Endothelial cell of umbilical vein (primary cell): ENCODE data around the gene NMRAL1. TPM values are rescaled to one million over a fixed set of nuclear protein-coding genes. Genes with fewer than 3 reads are reported as not detected.

Source experiments
- BruUV-seq: library from RNA; stranded (reverse); fragments of 400-500 nt; replicated peaks from 2 replicates; lab custom pipeline; 2021; lab: Mats Ljungman, UMichigan
- CTCF ChIA-PET: fragments of 300-600, 350-600 bp; sonication (Branson Sonifier 250); formaldehyde crosslinking; loops from one replicate; lab custom pipeline; 2021; ENCODE audit warnings: antibody characterized with exemption, inconsistent platforms; lab: Charles Lee
- POLR2A ChIA-PET: fragments of 300-600, 350-600 bp; sonication (Branson Sonifier 250); formaldehyde crosslinking; loops from one replicate; lab custom pipeline; 2021; ENCODE audit warnings: antibody characterized with exemption, inconsistent platforms; lab: Charles Lee
- DNase-seq: peaks from one replicate; pipeline ENCODE4 v3.0.0-alpha.2; 2011; ENCODE audit warnings: low read depth, low spot score
- FAIRE-seq: peaks from 2 replicates; lab custom pipeline; 2011; peaks lifted over from hg19 to GRCh38; lab: Jason Lieb, UNC
- H2AFZ ChIP-seq: 2 replicates; pipeline ENCODE4 v1.6.0; 2012; ENCODE audit warnings: low read depth, low read length, control low read depth, inconsistent platforms
- H3K27ac ChIP-seq: 2 replicates; pipeline ENCODE4 v1.5.1; 2011; ENCODE audit warnings: low read depth, mild to moderate bottlenecking, control low read depth, low read length, moderate library complexity; ENCODE audit not compliant: insufficient read depth
- H3K27me3 ChIP-seq, 2 experiments: 2 replicates each; pipeline versions ENCODE4 v1.6.0 to v1.6.1; 2011; ENCODE audit warnings: low read length in 2 of 2, mixed read lengths in 1 of 2; ENCODE audit not compliant: control insufficient read depth in 2 of 2, insufficient read depth in 2 of 2
- H3K36me3 ChIP-seq, 2 experiments: 2 replicates in 1 of 2; 3 replicates in 1 of 2; pipeline ENCODE4 v1.5.1; 2011; ENCODE audit warnings: low read length in 2 of 2, mild to moderate bottlenecking in 1 of 2, moderate library complexity in 1 of 2; ENCODE audit not compliant: control insufficient read depth in 2 of 2, insufficient read depth in 2 of 2; ENCODE audit errors: extremely low read depth in 1 of 2
- H3K4me1 ChIP-seq: 3 replicates; pipeline ENCODE4 v1.5.1; 2011; ENCODE audit warnings: mild to moderate bottlenecking, low read length; ENCODE audit not compliant: control insufficient read depth, insufficient read depth; ENCODE audit errors: extremely low read depth
- H3K4me2 ChIP-seq: 2 replicates; pipeline ENCODE4 v1.6.1; 2011; ENCODE audit warnings: low read length, control low read depth, mixed read lengths; ENCODE audit not compliant: insufficient read depth
- H3K4me3 ChIP-seq, 3 experiments: fragments of 200-600 bp in 1 of 3; sonication (generic), shearing (Covaris generic) in 1 of 3; replicated peaks in 1 of 3; 2 replicates each; pipeline ENCODE4 v1.5.1; 2011 to 2016; ENCODE audit warnings: control low read depth in 3 of 3, low read length in 3 of 3, mild to moderate bottlenecking in 2 of 3, inconsistent platforms in 1 of 3, low read depth in 1 of 3, moderate library complexity in 1 of 3; ENCODE audit not compliant: insufficient read depth in 1 of 3
- H3K79me2 ChIP-seq: 2 replicates; pipeline ENCODE4 v1.6.0; 2012; ENCODE audit warnings: low read length, inconsistent platforms; ENCODE audit not compliant: control insufficient read depth, insufficient read depth
- H3K9ac ChIP-seq: replicated peaks from 2 replicates; pipeline ENCODE3; 2011; ENCODE audit warnings: low read length, control low read depth; ENCODE audit not compliant: insufficient read depth; ENCODE audit errors: extremely low read depth
- H3K9me1 ChIP-seq: replicated peaks from 3 replicates; pipeline ENCODE4 v1.6.0; 2011; ENCODE audit warnings: mild to moderate bottlenecking, low read length; ENCODE audit not compliant: control insufficient read depth, insufficient read depth; ENCODE audit errors: extremely low read depth
- H3K9me3 ChIP-seq: replicated peaks from 2 replicates; pipeline ENCODE4 v1.5.1; 2012; ENCODE audit warnings: low read length, inconsistent platforms; ENCODE audit not compliant: control insufficient read depth, insufficient read depth
- H4K20me1 ChIP-seq: replicated peaks from 2 replicates; pipeline ENCODE3; 2011; ENCODE audit warnings: mild to moderate bottlenecking, low read length; ENCODE audit not compliant: control insufficient read depth, insufficient read depth; ENCODE audit errors: extremely low read depth
- CTCF ChIP-seq, 2 donors: IDR thresholded peaks; 1 replicate in 1 of 2; 2 replicates in 1 of 2; pipeline ENCODE4 v1.5.1; 2011; ENCODE audit warnings: low read length in 2 of 2, mild to moderate bottlenecking in 2 of 2, moderate library complexity in 2 of 2, control low read depth in 1 of 2, inconsistent platforms in 1 of 2, low read depth in 1 of 2; ENCODE audit not compliant: insufficient read depth in 1 of 2; ENCODE audit errors: extremely low read depth in 1 of 2
- EZH2 ChIP-seq: IDR thresholded peaks from 2 replicates; pipeline ENCODE4 v1.6.1; 2012; ENCODE audit warnings: borderline replicate concordance, low read depth, mild to moderate bottlenecking, moderate library complexity, low read length, inconsistent platforms; ENCODE audit not compliant: severe bottlenecking
- FOS ChIP-seq: IDR thresholded peaks from 2 replicates; pipeline ENCODE4 v1.6.1; 2011; ENCODE audit warnings: mild to moderate bottlenecking, low read length, moderate library complexity, borderline replicate concordance; ENCODE audit not compliant: insufficient read depth
- GATA2 ChIP-seq: IDR thresholded peaks from 2 replicates; pipeline ENCODE4 v1.7.0; 2011; ENCODE audit warnings: low read depth, mild to moderate bottlenecking, moderate library complexity, mixed read lengths, low read length; ENCODE audit not compliant: insufficient read length, insufficient read depth
- JUN ChIP-seq: IDR thresholded peaks from 2 replicates; pipeline ENCODE4 v1.6.1; 2011; ENCODE audit warnings: borderline replicate concordance, low read depth; ENCODE audit not compliant: insufficient read length, insufficient read depth
- MAX ChIP-seq: IDR thresholded peaks from 2 replicates; pipeline ENCODE4 v1.6.1; 2011; ENCODE audit not compliant: insufficient read depth, insufficient read length
- MYC ChIP-seq: IDR thresholded peaks from one replicate; pipeline ENCODE4 v1.6.1; 2011; ENCODE audit warnings: mild to moderate bottlenecking, low read depth, low read length
- POLR2A ChIP-seq: IDR thresholded peaks from 2 replicates; pipeline ENCODE4 v1.6.1; 2012; ENCODE audit warnings: low read depth, mild to moderate bottlenecking, control low read depth, low read length
- POLR2AphosphoS5 ChIP-seq: IDR thresholded peaks from 2 replicates; pipeline ENCODE4 v1.6.1; 2012; ENCODE audit warnings: low read depth, mild to moderate bottlenecking, control low read depth, low read length, moderate library complexity; ENCODE audit not compliant: insufficient read depth
- dilution Hi-C: fragments of 300-500 bp; cut with MboI; formaldehyde crosslinking; loops from one replicate; pipeline ENCODE4 v1.15.0; 2019; ENCODE audit warnings: low sequenced_read_pairs; ENCODE audit not compliant: extremely low pct_ligation_motif_present
- intact Hi-C: fragments of 100-400 bp; cut with micrococcal nuclease; formaldehyde crosslinking; loops from one replicate; pipeline ENCODE4 v1.10.0; 2022
- polyA plus RNA-seq, 4 experiments: library from polyadenylated mRNA; depleted of rRNA in 3 of 4; stranded (reverse) in 3 of 4; unstranded in 1 of 4; fragments of >200 nt; gene quantifications; 2 replicates each; pipeline versions ENCODE4 v1.2.1 to v1.2.3, GENCODE V29; 2011 to 2012; ENCODE audit warnings: missing spikeins in 1 of 4
- total RNA-seq: library from RNA; stranded (reverse); gene quantifications from 2 replicates; pipeline ENCODE4 v1.2.3, GENCODE V29; 2021

The NMRAL1 gene
- total and polyA plus RNA-seq, 2 donors (not counting 3 experiments of a cell fraction or from before 2014, with no cell fraction given) = 48.0 to 84.4 TPM

- H3K9me3 ChIP-seq = no peaks in the 10 kb centered on the region
- DNase-seq (peak; percentile 83), FAIRE-seq (peak; percentile 95)
- H3K27me3 ChIP-seq = no peaks in the 10 kb centered on the region
- peak overlapping the region; percentile 78 for H3K4me2 ChIP-seq
- H3K9me1 ChIP-seq = peaks cover 2% of the 10 kb centered on the region
- H3K36me3 ChIP-seq = peaks cover 2 to 4% of the 10 kb centered on the region in 2 experiments
- peak overlapping the region; percentile 76 for H3K27ac ChIP-seq
- POLR2A ChIA-PET = interaction anchor here (1.3 kb wide), 1 partner anchor 12 kb away, joined by 8 read pairs; no protein-coding TSS in a partner anchor
- peak overlapping the region; percentile 64 for H3K9ac ChIP-seq
- intact Hi-C loops = loop anchor here (1.0 kb wide), 1 partner anchor 22 kb away; no protein-coding TSS in a partner anchor
- peaks cover 42% of the 10 kb centered on the region for H3K79me2 ChIP-seq
- CTCF ChIA-PET = interaction anchor here (0.9 to 4.9 kb wide), 12 partner anchors 11 to 124 kb away, joined by 3 to 39 read pairs (median 4); partner anchors contain the start of genes HMOX2, MGRN1 and NMRAL1
- BruUV-seq = no TSS peak
- TF ChIP-seq MAX (no peak), CTCF (IDR thresholded peaks at IDR 0.05; ENCODE audit: extremely low read depth in 1 of 2, insufficient read depth in 1 of 2, low read depth in 1 of 2, low read length in 2 of 2) (no peak), POLR2A (no peak), FOS (peak; percentile 69), GATA2 (no peak), EZH2 (no peak), JUN (peak; percentile 34), POLR2AphosphoS5 (no peak), MYC (no peak)
- peaks cover 27% of the 10 kb centered on the region for H3K4me1 ChIP-seq
- no peaks in the 10 kb centered on the region for H4K20me1 ChIP-seq
- peak overlapping the region in 1 of 3 experiments; percentile 31 for H3K4me3 ChIP-seq
- dilution Hi-C loops = no loop called here
- no peak overlapping the region for H2AFZ ChIP-seq
Observed at GRCh38 chr16:4500272-4500671, 25.8 kb upstream of the NMRAL1 start.
